ENCODE results near the gene PRTFDC1.

- TF ChIP-seq CTCF (IDR thresholded peaks at IDR 0.05; ENCODE audit: low read depth, low read length, poor library complexity, severe bottlenecking) (no peak), EZH2phosphoT487 (IDR thresholded peaks at IDR 0.05; ENCODE audit: borderline replicate concordance, low read length) (no peak)
Measured at GRCh38 chr10:24850727-24851296, 101.6 kb downstream of the PRTFDC1 start.

Data from DOHH2 (cell line).